OCI-LY3 (cell line): Measurements from ENCODE around the gene MED25.

Source experiments
- H2AFZ ChIP-seq: fragments of 200-600, 300-600 bp; shearing (Covaris generic); 2 replicates; pipeline ENCODE4 v1.6.0; 2014; ENCODE audit warnings: antibody characterized with exemption, low read depth, low read length
- H3K27ac ChIP-seq: fragments of 200-600, 300-600 bp; sonication (generic); 2 replicates; pipeline ENCODE4 v1.5.1; 2014; ENCODE audit warnings: mild to moderate bottlenecking, low read length, moderate library complexity, mixed read lengths
- H3K27me3 ChIP-seq: fragments of 200-600, 300-600 bp; sonication (generic); 2 replicates; pipeline ENCODE4 v1.6.1; 2014; ENCODE audit warnings: low read depth, low read length, mixed read lengths
- H3K36me3 ChIP-seq: fragments of 200-600, 300-600 bp; sonication (generic); replicated peaks from 2 replicates; pipeline ENCODE3; 2014; ENCODE audit warnings: low read depth, low read length, mixed read lengths
- H3K4me1 ChIP-seq: fragments of 300-600, 200-600 bp; sonication (generic); 2 replicates; pipeline ENCODE4 v1.6.1; 2014; ENCODE audit warnings: low read length, mixed read lengths
- H3K4me2 ChIP-seq: fragments of 200-600, 300-600 bp; sonication (generic); 2 replicates; pipeline ENCODE4 v1.6.1; 2014; ENCODE audit warnings: low read length, mixed read lengths
- H3K4me3 ChIP-seq: fragments of 300-600, 200-600 bp; sonication (generic); 2 replicates; pipeline ENCODE4 v1.5.1; 2014; ENCODE audit warnings: antibody characterized with exemption, mild to moderate bottlenecking, low read length, moderate library complexity
- H3K79me2 ChIP-seq: fragments of 300-600, 200-600 bp; shearing (Covaris generic); 2 replicates; pipeline ENCODE4 v1.6.1; 2014; ENCODE audit warnings: mild to moderate bottlenecking, low read length, mixed read lengths
- H3K9ac ChIP-seq: fragments of 300-600, 200-600 bp; shearing (Covaris generic); 2 replicates; pipeline ENCODE4 v1.6.0; 2014; ENCODE audit warnings: mild to moderate bottlenecking, low read length, moderate library complexity
- H3K9me3 ChIP-seq: fragments of 200-600, 300-600 bp; shearing (Covaris generic); 2 replicates; pipeline ENCODE4 v1.6.1; 2014; ENCODE audit warnings: low read length, mixed read lengths; ENCODE audit not compliant: insufficient read depth
- H4K20me1 ChIP-seq: fragments of 200-600, 300-600 bp; sonication (generic); 2 replicates; pipeline ENCODE4 v1.6.1; 2016; ENCODE audit warnings: low read length, mixed read lengths; ENCODE audit not compliant: insufficient read depth
- CTCF ChIP-seq: fragments of 200-600, 300-600 bp; sonication (generic); IDR thresholded peaks from 2 replicates; pipeline ENCODE4 v1.5.1; 2014; ENCODE audit warnings: antibody characterized with exemption, low read length, low read depth
- EZH2phosphoT487 ChIP-seq: fragments of 200-600 bp; shearing (Covaris generic); IDR thresholded peaks from 2 replicates; pipeline ENCODE4 v1.6.1; 2018; ENCODE audit warnings: antibody characterized with exemption, mixed run types, low read depth

The MED25 gene

GRCh38 chr19:49840321-49840720 is 22.2 kb downstream of the MED25 start:
- peaks cover 3% of the 10 kb centered on the region; the same call in 1 of the 2 replicates for H3K4me1 ChIP-seq
- no peak for TF ChIP-seq EZH2phosphoT487
- TF ChIP-seq CTCF: no peak
- H3K4me3 ChIP-seq: no peak overlapping the region
- no peak overlapping the region for H3K4me2 ChIP-seq
- no peak overlapping the region for H3K9ac ChIP-seq
- no peaks in the 10 kb centered on the region for H3K9me3 ChIP-seq
- H4K20me1 ChIP-seq: peaks cover 4% of the 10 kb centered on the region; the same call in 1 of the 2 replicates
- no peaks in the 10 kb centered on the region for H3K27me3 ChIP-seq
- no peak overlapping the region for H3K27ac ChIP-seq
- no peaks in the 10 kb centered on the region for H3K79me2 ChIP-seq
- H3K36me3 ChIP-seq: peaks cover 50% of the 10 kb centered on the region
- H2AFZ ChIP-seq: no peak overlapping the region

- H4K20me1 ChIP-seq: peaks cover 4% of the 10 kb centered on the region; the same call in 1 of the 2 replicates
- no peaks in the 10 kb centered on the region for H3K9me3 ChIP-seq
- no peaks in the 10 kb centered on the region for H3K27me3 ChIP-seq
- no peak overlapping the region for H3K27ac ChIP-seq
- H3K4me2 ChIP-seq: no peak overlapping the region
- no peak overlapping the region for H3K4me3 ChIP-seq
- H3K9ac ChIP-seq: no peak overlapping the region
- H3K4me1 ChIP-seq: peaks cover 3% of the 10 kb centered on the region; the same call in 1 of the 2 replicates
- no peaks in the 10 kb centered on the region for H3K79me2 ChIP-seq
- peaks cover 49% of the 10 kb centered on the region for H3K36me3 ChIP-seq
- no peak for TF ChIP-seq EZH2phosphoT487
- TF ChIP-seq CTCF: no peak
- H2AFZ ChIP-seq: no peak overlapping the region
These were observed 22.7 kb downstream of the MED25 start for GRCh38 chr19:49840736-49841249.

- Histone ChIP-seq H3K9me3 (no peaks in the 10 kb centered on the region), H4K20me1 (no peaks in the 10 kb centered on the region), H3K79me2 (no peaks in the 10 kb centered on the region), H3K27me3 (no peaks in the 10 kb centered on the region), H3K4me2 (no peak overlapping the region), H3K36me3 (peaks cover 26% of the 10 kb centered on the region), H3K27ac (no peak overlapping the region), H3K4me3 (no peak overlapping the region), H2AFZ (no peak overlapping the region), H3K4me1 (peaks cover 7% of the 10 kb centered on the region), H3K9ac (no peak overlapping the region)
- TF ChIP-seq CTCF (no peak), EZH2phosphoT487 (no peak)
These were observed 25.2 kb downstream of the MED25 start for GRCh38 chr19:49843265-49843664.

GRCh38 chr19:49844138-49845095 is 26.3 kb downstream of the MED25 start:
- Histone ChIP-seq H4K20me1 (no peaks in the 10 kb centered on the region), H2AFZ (no peak overlapping the region), H3K27me3 (no peaks in the 10 kb centered on the region), H3K4me1 (peaks cover 19% of the 10 kb centered on the region), H3K9me3 (peaks cover 7% of the 10 kb centered on the region), H3K36me3 (peaks cover 22% of the 10 kb centered on the region), H3K4me2 (no peak overlapping the region), H3K27ac (no peak overlapping the region), H3K4me3 (no peak overlapping the region), H3K9ac (no peak overlapping the region), H3K79me2 (no peaks in the 10 kb centered on the region)
- TF ChIP-seq CTCF (no peak), EZH2phosphoT487 (no peak)
